Colonic mucosa (tissue), 4 donors: ENCODE results near the gene BCL6B. TPM values are rescaled to one million over a fixed set of nuclear protein-coding genes. Genes with fewer than 3 reads are reported as not detected.
A peak's percentile ranks its signal among the peaks of the same experiment; 100 is the strongest.
"Not testable (repeated sequence)": the region's sequence is repeated elsewhere in the genome, so short reads cannot be mapped to it uniquely, and the experiment has no call there.

Experiments used
- DNase-seq: peaks from one replicate; pipeline ENCODE4 v3.0.0-alpha.2; 2020
- H3K27ac ChIP-seq: fragments of 200-600 bp; one replicate; pipeline ENCODE4 v1.8.0; 2021
- H3K27me3 ChIP-seq: fragments of 200-600 bp; one replicate; pipeline ENCODE4 v1.8.0; 2021
- H3K36me3 ChIP-seq: fragments of 200-600 bp; one replicate; pipeline ENCODE4 v1.8.0; 2021
- H3K4me1 ChIP-seq: fragments of 200-600 bp; one replicate; pipeline ENCODE4 v1.8.0; 2021; ENCODE audit warnings: mild to moderate bottlenecking
- H3K4me3 ChIP-seq: fragments of 200-600 bp; one replicate; pipeline ENCODE4 v1.8.0; 2021
- H3K9ac ChIP-seq, 2 donors: one replicate each; pipeline ENCODE4 v1.7.0; 2013; ENCODE audit warnings: control low read depth in 2 of 2, low read depth in 2 of 2, low read length in 2 of 2
- H3K9me3 ChIP-seq: fragments of 200-600 bp; one replicate; pipeline ENCODE4 v1.8.0; 2021
- CTCF ChIP-seq: fragments of 200-600 bp; IDR thresholded peaks from one replicate; pipeline ENCODE4 v1.8.0; 2022; ENCODE audit warnings: antibody characterized with exemption, mild to moderate bottlenecking
- intact Hi-C: fragments of 100-400 bp; cut with DNase I; formaldehyde crosslinking; loops from one replicate; pipeline ENCODE4 v1.14.1; 2022
- total RNA-seq, 2 donors: library from RNA; stranded (reverse); fragmentation: NEBNext Ultra II Directional in 1 of 2; extraction: Animal tissue kit (Norgen Biotek cat#: 25700) in 1 of 2; gene quantifications; one replicate each; pipeline ENCODE4 v1.2.1, GENCODE V29; 2021
- donor health status: healthy.
- donor health status: DM: no; HTN: no; CAD: no.
- donor health status: DM: no; HTN: no; CAD: no.

BCL6B gene
- total RNA-seq, 2 donors from 2014 or later: 0.89 to 7.3 TPM

GRCh38 chr17:7047566-7047965, 24.7 kb downstream of the BCL6B start:
- Histone ChIP-seq H3K4me3 (no peak overlapping the region), H3K36me3 (no peaks in the 10 kb centered on the region), H3K27me3 (peaks cover 5% of the 10 kb centered on the region), H3K27ac (peak overlapping the region; percentile 71), H3K9ac (no peak overlapping the region), H3K4me1 (peaks cover 15% of the 10 kb centered on the region), H3K9me3 (no peaks in the 10 kb centered on the region)
- DNase-seq: no peak
- intact Hi-C loops: no loop called here
- no peak for TF ChIP-seq CTCF

- Histone ChIP-seq H3K4me1 (peaks cover under 1% of the 10 kb centered on the region), H3K9me3 (no peaks in the 10 kb centered on the region), H3K36me3 (no peaks in the 10 kb centered on the region), H3K27me3 (no peaks in the 10 kb centered on the region), H3K27ac (no peak overlapping the region), H3K4me3 (no peak overlapping the region), H3K9ac (no peak overlapping the region)
- intact Hi-C loops: no loop called here
- TF ChIP-seq CTCF: no peak
- DNase-seq: no peak
These were observed 26.1 kb downstream of the BCL6B start for GRCh38 chr17:7048968-7049367.

DNA sequence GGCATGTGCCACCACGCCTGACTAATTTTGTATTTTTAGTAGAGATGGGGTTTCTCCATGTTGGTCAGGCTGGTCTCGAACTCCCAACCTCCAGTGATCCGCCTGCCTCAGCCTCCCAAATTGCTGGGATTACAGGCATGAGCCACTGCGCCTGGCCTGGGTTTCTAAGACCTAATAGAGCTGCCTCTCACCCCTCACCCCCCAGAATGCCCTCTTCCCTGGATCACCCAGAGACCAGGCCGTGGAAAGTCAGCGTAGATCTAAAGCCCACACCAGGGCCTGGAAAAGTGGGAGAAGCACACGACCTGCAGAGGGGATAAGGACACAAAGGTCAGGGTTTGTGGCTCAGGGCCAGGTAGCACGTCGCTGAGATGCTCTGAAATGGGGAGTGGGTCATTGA, 27.7 kb downstream of the BCL6B start:
- not testable (repeated sequence) for H3K27me3 ChIP-seq, DNase-seq, H3K9ac ChIP-seq, H3K9me3 ChIP-seq, H3K36me3 ChIP-seq, H3K27ac ChIP-seq, H3K4me1 ChIP-seq, H3K4me3 ChIP-seq
- intact Hi-C loops: loop anchor here (2.0 to 5.0 kb wide), 2 partner anchors 126 to 297 kb away; no protein-coding TSS in a partner anchor

- DNase-seq: no peak
- Histone ChIP-seq H3K36me3 (no peaks in the 10 kb centered on the region), H3K27ac (no peak overlapping the region), H3K9me3 (no peaks in the 10 kb centered on the region), H3K4me1 (no peaks in the 10 kb centered on the region), H3K9ac (no peak overlapping the region), H3K27me3 (no peaks in the 10 kb centered on the region), H3K4me3 (no peak overlapping the region)
- no peak for TF ChIP-seq CTCF
- intact Hi-C loops: no loop called here
These were observed 33.5 kb downstream of the BCL6B start for GRCh38 chr17:7056386-7056785.

- Histone ChIP-seq H3K36me3 (no peaks in the 10 kb centered on the region), H3K27ac (no peak overlapping the region), H3K4me1 (no peaks in the 10 kb centered on the region), H3K4me3 (no peak overlapping the region), H3K27me3 (no peaks in the 10 kb centered on the region), H3K9ac (no peak overlapping the region), H3K9me3 (no peaks in the 10 kb centered on the region)
- TF ChIP-seq CTCF: no peak
- no peak for DNase-seq
- intact Hi-C loops: no loop called here
These were observed 36.1 kb downstream of the BCL6B start for GRCh38 chr17:7058831-7059447.

DNA sequence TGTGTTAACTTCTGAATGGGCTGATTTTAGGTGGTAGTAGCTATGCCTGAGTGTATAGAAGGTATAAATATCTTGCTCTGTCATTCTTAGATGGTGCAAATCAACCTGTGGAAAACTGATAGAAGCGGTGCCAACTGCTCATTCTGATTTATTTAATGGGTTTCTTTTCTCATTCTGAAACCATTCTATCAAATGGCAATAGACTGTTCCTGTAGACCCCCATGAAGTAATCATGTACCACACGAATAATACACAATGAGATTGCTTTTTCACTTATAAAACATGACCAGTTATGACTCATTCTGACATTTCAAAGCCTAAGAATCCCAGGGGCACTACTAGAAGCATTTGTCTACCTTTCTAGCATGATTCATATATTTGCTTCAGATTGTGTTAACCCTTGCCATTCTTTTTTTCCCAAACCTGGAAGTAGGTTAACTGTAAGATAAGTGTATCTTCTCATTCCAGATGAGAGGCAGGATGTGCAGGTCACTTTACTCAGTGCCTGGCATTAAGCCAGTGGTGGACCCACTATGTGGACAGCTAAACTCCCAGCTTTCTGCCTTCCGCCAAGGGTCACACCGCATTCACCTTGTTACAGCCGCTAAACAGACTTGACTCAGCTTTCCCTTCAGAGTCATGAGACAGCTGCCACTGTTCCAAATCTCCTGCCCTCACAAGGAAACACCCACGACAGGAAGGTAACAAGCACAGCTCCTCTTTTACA, 37.5 kb downstream of the BCL6B start:
- Histone ChIP-seq H3K9ac (no peak overlapping the region), H3K27ac (no peak overlapping the region), H3K27me3 (no peaks in the 10 kb centered on the region), H3K4me1 (no peaks in the 10 kb centered on the region), H3K4me3 (no peak overlapping the region), H3K36me3 (no peaks in the 10 kb centered on the region), H3K9me3 (no peaks in the 10 kb centered on the region)
- intact Hi-C loops: no loop called here
- no peak for DNase-seq
- no peak for TF ChIP-seq CTCF
